DMS114 treated with DMSO at 0.1 percent for 48 hours (cell line): ENCODE results near the gene ASIP.
"Not testable (repeated sequence)": the region's sequence is repeated elsewhere in the genome, so short reads cannot be mapped to it uniquely, and the experiment has no call there.

Source experiments
- DNase-seq: peaks from one replicate; lab custom pipeline; 2025; ENCODE audit not compliant: unreplicated experiment; lab: John Stamatoyannopoulos, UW

ASIP gene

DNA sequence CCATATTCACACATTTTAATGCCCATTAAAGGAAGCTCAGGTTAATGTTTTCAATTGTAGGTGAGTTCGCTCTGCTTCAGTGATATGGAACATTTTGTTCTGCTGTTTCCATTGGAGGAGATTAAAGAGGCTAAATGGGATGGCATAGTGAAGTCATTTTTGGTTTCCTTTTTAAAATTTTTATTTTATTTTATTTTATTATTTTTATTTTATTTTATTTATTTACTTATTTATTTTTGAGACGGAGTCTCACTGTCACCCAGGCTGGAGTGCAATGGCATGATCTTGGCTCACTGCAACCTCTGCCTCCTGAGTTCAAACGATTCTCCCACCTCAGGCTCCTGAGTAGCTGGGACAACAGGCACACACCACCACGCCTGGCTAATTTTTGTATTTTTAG lies 792 bp downstream of the ASIP start:
- DNase-seq = not testable (repeated sequence)

- no peak for DNase-seq
Measured at GRCh38 chr20:34242879-34243278, 1.7 kb downstream of the ASIP start.

GRCh38 chr20:34243377-34243776 lies 2.2 kb downstream of the ASIP start:
- DNase-seq = no peak

DNA sequence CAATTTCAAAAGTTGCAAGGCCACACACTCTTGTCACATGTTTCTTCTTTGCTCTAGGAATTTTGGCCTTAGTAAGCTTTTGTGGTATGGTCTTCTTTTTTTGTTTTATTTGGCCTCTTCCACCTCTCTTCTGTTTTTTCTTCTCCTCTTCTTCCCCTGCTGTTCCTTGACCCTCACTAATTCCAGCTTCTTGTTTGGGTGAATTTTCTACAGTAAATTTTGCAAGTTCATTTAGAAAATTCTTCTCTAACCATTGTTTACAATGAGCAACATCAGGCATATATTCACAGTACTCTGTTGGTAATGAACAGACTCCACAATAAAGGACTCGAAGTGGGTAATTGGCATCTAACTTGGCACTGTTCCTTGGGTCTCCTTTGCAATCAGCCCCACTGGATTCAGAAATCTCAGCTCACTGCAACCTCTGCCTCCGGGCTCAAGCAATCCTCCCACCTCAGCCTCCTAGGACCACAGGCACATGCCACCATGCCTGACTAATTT lies 5.0 kb downstream of the ASIP start:
- DNase-seq = no peak

GRCh38 chr20:34249291-34249690 lies 8.1 kb downstream of the ASIP start:
- no peak for DNase-seq

GRCh38 chr20:34250005-34250404 lies 8.8 kb downstream of the ASIP start:
- no peak for DNase-seq

DNA sequence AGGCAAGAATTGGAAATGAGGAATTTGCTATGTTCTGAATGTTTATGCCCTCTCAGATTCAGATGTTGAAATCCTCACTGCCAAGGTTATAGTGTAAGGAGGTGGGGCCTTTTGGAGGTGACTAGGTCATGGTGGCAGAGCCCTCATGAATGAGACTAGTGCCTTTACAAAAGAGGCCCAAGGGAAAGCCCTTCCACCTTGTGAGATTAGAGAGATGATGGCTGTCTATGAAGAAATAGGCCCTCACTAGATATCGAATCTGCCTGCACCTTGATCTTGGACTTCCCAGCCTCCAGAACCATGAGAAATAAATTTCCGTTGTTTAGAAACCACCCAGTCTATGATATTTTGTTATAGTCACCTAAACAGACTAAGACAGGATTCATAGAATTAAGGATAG lies 10.4 kb downstream of the ASIP start:
- DNase-seq = no peak

DNA sequence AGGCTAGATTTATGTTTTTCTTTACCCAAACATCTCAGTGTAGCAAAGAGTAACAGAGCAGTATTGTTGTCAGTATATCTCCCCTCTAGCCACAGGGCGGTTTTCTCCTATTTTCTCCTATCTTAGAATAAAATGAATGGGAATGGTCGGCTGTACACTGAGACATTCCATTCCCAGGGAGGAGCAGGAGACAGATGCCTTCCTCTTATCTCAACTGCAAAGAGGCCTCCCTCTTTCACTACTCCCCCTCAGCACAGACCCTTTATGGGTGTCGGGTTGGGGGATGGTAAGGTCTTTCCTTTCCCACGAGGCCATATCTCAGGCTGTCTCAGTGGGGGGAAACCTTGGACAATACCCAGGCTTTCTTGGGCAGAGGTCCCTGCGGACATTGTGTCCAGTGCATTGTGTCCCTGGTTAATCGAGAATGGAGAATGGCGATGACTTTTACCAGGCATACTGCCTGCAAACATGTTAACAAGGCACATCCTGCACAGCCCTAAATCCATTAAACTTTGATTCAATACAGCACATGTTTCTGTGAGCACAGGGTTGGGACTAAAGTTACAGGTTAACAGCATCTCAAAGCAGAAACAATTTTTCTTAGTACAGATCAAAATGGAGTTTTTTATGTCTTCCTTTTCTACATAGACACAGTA lies 11.3 kb downstream of the ASIP start:
- not testable (repeated sequence) for DNase-seq

DNA sequence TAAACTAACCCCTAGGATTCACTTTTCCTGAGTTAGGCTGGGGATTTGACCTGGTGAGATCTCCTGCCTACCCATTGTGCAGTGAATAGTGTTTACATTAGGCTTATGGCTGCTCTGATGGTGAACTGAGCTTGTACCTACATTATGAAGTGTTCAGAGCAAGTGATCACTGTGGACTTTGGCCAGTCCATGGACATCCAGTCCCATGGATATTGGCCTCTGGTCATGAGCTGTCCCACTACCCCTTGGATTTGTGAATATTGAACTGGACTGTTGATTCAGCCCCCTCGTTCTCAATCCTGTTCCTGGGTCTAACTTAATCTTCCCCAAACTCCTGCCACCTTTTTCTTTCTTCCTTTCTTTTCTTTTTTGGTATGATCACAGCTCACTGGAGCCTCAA lies 13.8 kb downstream of the ASIP start:
- DNase-seq = no peak

DNA sequence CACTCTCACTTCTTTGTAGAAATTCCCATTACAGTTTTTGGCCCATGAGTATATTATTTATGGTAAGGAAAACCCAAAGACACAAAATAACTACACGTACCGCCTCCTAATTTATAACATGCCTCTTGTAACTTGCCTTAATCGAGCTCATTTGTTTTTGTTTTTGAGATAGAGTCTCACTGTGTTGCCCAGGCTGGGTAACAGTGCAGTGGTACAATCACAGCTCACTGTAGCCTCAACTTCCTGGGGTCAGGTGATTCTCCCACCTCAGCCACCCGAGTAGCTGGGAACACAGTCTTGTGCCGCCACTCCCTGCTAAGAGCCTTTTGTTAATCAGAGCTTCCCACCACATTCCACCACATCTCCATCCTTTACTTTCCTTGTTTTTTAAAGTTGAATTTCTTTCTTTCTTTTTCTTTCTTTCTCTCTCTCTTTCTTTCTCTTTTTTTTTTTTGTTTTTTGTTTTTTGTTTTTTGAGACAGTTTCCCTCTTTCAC lies 15.5 kb downstream of the ASIP start:
- DNase-seq = no peak

- DNase-seq = no peak
Measured at GRCh38 chr20:34260208-34260942, 19.2 kb downstream of the ASIP start.

GRCh38 chr20:34262488-34263288 lies 21.5 kb downstream of the ASIP start:
- DNase-seq = no peak

DNA sequence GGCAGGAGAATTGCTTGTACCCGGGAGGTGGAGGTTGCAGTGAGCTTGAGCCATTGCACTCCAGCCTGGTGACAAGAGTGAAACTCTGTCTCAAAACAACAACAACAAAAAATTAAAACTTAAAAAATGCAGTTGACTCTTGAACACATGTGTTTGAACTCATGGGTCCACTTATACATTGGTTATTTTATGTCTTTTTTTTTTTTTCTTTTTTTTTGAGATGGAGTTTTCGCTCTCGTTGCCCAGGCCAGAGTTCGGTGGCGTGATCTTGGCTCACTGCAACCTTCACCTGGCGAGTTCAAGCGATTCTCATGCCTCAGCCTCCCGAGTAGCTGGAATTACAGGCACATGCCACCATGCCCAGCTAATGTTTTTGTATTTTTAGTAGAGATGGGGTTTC lies 22.2 kb downstream of the ASIP start:
- not testable (repeated sequence) for DNase-seq

- DNase-seq = no peak
Measured at GRCh38 chr20:34264141-34264540, 22.9 kb downstream of the ASIP start.

DNA sequence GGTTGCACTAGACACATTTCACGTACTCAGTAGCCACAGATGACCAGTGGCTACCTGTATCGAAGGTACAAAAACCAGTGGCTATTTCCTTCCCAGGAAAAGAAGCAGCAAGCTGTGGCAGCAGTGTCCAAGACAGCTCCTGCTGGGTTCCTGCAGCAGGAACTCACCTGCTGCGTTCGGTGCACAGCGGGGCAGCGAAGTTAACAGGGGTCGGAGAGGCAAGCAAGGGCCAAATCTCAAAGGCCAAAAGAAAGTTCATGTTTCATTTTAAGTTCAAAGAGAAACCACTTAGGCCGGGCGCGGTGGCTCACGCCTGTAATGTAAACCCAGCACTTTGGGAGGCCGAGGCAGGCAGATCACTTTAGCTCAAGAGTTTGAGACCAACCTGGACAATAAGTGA lies 26.9 kb downstream of the ASIP start:
- DNase-seq = no peak

DNA sequence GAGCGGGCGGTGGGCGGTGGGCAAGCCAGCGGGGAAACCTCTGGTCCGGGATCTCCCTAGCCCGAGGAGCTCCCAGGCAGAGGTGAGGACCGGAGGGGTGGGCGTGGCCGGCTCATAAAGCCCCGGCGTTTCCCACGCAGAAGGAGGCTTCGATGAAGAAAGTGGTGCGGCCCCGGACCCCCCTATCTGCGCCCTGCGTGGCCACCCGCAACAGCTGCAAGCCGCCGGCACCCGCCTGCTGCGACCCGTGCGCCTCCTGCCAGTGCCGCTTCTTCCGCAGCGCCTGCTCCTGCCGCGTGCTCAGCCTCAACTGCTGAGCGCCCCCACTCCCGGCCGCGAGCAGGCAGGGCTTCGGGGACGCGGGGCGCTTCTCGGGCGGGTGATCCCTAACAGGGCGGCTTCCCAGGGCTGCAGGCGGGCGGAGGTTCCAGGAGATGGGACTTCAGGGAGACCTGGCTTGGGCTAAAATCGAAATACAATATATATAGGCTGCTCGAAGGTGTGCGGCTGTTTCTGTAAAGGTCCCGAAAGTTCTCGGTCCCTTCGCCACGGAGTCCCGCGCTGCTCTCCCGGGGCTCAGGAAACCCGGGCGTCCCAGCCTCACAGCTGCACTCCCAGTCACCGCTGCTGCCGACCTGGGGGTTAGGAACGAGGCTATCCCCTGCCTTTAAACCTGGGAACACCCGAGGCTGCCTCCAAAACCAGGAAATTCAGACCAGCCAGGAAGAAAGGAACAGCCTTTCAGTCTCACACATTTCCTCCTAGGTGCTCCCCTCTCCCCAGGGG lies 27.8 kb downstream of the ASIP start:
- DNase-seq = no peak

GRCh38 chr20:34269996-34270627 lies 28.9 kb downstream of the ASIP start:
- no peak for DNase-seq

- DNase-seq = no peak
Measured at GRCh38 chr20:34271956-34272355, 30.7 kb downstream of the ASIP start.

GRCh38 chr20:34274694-34275093 lies 33.5 kb downstream of the ASIP start:
- no peak for DNase-seq

- no peak for DNase-seq
Measured at GRCh38 chr20:34281177-34281576, 40.0 kb downstream of the ASIP start.
